HG02610 (cell line): ENCODE data around the gene ASB14.

Source experiments
- ATAC-seq: cut with Tn5 transposase; IDR thresholded peaks from one replicate; pipeline ENCODE4 v1.9.1; 2021; ENCODE audit warnings: mild to moderate bottlenecking, moderate library complexity; ENCODE audit not compliant: unreplicated experiment

The ASB14 gene

DNA sequence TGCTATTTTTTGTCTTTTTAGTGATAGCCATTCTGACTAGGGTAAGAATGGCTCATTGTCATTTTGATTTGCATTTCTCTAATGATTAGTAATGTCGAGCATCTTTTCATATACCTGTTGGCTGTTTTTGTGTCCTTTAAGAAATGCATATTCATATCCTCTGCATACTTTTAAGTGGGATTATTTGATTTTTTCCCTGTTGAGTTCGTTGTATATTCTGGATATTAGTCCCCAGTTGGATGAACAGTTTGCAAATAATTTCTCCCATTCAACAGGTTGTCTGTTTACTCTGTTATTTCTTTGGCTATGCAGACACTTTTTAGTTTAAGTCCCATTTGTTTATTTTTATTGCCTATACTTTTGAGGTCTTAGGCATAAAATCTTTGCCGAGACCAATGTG is 30.6 kb downstream of the ASB14 start:
- ATAC-seq: no peak

DNA sequence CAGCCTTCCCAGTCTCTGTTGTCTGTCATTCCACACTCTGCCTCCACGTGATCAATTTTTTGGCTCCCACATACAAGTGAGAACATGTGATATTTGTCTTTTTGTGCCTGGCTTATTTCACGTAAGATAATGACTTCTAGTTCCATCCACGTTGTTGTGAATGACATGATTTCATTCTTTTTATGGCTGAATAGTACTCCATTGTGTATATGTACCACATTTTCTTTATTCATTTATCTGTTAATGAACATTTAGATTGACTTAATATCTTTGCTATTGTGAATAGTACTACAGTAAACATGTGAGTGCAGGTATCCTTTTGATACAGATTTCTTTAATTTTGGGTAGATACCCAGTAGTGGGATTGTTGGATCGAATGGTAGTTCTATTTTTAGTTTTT is 31.4 kb downstream of the ASB14 start:
- ATAC-seq: no peak

DNA sequence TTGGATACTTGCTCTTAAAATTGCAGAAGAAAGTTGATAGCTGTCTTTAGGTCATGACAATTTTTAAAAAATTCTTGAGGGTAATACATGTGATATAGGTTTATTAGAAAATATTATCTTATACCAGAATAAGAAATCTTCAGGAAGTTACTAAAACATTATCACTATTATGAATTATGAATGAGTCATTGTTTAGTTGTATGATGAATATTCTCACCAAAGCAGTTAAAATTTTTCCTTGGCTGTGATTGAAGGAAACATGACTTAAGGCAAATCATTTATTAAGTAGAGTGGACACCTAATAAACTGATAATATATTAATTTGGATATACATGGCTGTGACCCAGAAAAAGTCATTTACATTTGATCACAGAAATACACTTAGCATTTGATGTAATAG is 34.8 kb downstream of the ASB14 start:
- ATAC-seq: no peak

DNA sequence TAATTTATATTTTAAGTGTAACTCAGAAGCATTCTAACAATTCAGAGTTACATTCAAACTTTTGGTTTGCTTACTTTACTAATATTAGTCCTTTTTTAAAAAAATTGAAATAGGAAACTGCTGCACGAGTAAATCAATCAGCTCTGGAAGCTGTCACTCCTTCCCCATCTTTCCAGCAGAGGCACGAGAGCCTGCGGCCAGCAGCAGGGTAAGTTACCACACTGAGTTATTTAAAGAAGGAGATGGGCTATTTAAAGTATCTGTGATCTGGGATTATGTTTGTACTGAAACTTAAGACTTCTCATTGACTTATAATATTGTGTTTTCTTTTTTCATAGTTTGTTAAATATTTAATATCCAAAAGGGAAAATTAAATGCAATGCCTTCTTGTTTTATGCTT is 35.6 kb downstream of the ASB14 start:
- no peak for ATAC-seq

DNA sequence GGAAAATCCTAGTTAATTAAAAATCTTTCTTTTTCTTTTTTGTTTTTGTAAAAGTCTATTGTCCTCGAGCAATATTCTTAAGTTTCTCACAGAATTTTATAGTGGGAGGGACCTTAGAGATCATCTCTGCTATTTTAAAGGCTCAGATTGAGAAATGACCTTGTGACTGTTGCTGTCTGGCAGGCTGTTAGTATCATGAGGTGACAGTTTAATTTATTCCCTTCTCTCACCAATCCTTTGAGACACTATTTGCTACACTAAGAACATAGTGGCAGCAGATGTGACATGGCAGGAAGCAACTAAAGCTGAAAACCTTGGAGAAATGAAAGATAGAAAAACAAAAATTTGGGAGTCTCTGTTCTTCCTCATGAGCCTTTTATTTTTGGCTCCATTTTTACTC is 40.1 kb downstream of the ASB14 start:
- ATAC-seq: no peak

DNA sequence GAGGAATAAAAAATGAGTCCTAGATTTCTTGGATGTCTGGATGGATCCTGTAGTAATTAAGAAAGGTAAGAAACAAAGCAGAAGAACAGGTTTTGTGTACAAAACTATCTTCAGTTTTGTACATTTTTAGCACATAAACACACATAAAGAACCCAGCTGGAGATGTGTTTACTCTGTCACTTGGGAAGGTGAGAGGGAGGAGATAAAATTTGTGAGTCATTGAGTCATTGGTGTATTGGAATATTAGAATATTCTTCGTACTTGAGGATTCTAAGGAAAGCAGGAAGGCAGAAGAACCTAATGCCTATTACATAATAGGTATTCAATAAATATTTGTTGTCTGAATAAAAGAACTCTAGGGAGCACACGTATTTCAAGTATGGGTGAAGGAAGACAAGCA is 47.5 kb downstream of the ASB14 start:
- no peak for ATAC-seq

DNA sequence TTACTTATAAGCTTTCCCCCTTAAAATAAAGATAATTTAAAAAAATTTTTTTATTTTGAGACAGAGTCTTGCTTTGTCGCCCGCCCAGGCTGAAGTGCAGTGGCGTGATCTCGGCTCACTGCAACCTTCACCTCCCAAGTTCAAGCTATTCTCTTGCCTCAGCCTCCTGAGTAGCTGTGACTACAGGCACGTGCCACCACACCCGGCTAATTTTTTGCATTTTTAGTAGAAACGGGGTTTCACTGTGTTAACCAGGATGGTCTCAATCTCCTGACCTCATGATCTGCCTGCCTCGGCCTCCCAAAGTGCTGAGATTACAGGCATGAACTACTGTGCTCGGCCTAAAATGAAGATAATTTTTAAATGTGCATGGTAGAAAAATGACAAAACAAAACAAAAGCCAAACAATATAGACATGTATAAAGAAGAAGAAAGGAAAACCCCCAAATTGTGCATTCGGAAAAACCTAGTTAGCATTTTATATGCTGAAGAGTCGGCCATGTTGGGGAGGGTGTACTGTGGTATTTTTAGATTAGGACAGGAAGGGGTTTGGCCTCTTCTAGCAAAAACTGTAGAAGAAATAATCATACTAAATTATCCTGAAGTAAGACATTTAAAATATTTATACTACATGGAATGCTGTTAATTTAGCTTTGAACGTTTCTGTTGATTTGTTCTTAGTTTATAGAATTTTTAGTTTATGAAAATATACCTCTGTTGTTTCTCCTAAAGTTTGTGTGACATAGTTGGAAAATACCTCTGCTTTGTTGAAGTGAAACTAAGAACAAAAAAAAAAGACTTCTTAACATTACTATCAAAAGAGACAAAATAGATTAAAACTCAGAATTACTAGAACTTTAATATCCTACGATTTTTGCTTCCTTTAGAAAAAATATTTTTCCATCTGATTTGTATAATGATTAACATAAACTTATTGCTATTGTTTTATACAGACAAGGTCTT is 57.6 kb downstream of the ASB14 start:
- peak; percentile 70 for ATAC-seq

DNA sequence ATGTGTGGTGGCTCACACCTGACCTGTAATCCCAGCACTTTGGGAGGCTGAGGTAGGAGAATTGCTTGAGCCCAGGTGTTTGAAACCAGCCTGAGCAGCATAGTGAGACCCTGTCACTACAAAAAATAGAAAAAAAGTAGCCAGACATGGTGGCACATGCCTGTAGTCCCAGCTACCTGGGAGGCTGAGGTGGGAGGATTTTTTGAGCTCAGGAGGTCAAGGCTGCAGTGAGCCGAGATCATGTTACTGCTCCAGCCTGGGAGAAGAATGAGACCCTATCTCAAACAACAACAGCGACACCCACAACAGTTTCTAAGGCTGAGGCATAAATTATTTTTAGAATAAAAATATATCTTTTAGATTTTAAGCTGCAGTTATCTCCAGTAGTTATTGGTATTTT is 58.7 kb downstream of the ASB14 start:
- ATAC-seq: no peak

DNA sequence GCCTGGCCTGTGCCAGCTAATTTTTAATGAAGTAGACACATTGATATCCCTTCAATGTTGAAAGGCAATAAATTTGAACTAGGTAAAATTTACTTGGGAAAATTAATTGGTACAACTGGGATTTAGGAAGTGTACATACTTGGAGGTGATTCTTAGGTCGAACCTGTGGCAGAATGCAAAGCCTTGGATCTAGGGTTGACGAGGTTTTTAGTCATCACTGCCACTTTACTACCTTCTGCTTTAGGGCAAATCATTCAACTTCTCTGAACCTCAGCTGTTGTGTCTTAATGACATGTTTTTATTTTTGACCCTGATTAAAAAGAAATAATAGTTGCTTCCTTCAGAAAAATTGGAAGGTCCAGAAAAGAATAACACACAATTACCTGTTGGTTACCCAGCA is 62.5 kb downstream of the ASB14 start:
- no peak for ATAC-seq

DNA sequence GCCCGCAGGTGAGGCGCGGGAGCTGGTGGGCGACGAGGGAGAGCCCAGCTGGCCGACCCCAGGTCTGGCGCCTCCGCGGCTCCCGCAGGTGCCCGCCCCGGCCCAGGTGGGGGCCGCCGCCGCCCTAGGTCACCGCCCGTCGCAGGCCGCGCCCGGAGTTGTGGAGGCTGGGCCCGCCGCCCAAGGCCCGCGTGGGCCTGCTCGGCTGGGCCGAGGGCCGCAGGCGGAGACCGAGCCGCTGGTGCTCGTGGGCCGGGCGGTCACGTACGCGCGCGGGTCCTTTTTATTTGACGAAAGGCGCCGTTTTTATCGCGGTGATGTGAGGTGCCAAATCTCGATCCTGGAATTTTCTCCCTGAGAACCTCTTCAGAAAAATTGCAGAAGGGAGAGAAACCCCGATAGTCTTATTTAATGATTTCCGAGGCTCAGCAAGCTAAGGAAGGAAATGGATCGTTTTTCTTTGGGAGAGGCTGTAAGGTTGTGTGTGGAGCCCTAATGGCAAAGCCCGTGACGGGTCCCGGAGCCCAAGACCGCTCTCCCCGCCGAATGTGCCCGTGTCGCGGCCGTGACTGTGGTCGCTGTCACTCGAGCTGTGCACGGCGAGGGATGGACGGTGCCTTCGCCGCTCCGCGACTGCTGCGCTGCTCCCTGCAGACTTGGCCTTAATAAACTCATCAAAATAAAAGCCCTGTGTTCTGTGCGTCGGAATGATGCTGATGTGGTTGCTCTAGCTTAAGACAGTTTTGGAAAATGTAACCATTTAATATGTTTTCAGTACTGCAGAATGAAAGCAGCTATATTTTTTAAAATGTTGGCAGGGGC is 64.3 kb downstream of the ASB14 start:
- peak; percentile 29 for ATAC-seq

DNA sequence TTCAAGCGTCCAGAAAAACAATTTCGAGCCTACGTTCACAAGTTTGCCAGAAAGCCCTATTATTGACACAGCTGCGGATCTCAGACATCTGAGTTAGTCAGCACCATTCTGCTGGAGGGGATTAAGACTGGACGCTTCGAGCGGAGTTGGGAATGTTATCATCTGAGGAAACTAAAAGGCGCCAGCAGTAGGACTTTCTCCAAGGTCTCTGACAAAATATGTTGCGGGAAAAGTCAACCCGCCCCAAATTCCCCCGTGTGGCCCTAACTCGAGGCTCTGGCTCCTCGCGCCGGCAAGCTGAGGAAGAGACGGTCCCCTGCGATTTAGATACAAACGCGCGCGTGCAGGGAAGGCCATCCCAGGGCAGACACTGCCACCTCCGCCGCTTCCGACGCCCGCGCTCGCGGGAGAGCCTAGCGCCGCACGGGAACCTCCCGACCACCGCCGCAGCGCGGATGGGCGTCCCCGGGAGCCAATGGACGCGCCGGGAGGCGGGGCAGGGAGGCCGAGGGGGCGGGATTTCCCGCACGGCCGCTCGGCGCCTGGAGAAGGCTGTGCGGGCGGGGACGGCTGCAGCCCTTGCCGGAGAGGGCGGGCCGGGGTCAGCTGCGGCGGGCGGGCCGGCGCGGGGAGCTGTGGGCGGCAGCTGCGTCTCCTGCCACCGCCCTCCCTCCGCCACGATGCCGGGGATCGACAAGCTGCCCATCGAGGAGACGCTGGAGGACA is 65.1 kb downstream of the ASB14 start, which contains the start of gene APPL1:
TSS of gene APPL1 (plus strand) at position 526 of the 726 bp plus-strand sequence. CDS start at position 681, 155 bp downstream.
- ATAC-seq: peak; percentile 88

DNA sequence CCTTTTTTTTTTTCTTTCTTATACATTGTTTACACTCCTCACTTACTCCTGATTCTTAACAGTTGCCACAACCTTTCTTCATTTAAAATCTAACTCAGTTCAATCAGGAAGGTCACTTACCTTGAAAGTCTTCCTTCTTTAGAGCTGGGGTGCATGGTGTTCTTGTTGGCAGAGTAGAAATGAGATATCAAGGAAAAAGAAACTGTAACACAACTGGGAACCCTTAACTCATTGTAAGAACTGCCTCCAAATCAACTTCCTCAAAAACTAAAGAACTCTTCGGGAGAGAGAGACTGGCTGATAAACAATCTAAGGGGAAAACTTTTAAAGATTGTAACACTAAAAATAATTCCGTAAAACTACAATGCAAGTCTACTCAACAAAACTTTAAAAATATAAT is 66.3 kb downstream of the ASB14 start:
- no peak for ATAC-seq

DNA sequence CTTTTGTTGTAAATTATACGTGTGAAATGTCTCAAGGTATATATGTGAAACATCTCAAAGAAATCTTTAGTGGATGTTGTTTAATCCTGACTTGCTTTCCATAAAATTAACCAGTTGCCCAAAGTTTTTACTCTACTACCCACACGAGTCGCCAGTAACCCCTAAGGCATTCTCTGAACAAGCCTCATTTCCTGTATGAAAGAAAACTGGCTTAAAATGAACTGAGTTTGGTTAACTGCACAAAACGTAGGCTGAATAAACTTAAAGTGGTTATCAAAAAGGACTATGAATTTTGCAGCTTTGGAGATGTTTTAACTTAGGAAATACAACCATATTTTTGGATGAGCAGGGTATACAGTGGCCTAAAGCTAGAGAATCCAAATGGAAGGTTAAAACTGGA is 67.6 kb downstream of the ASB14 start:
- no peak for ATAC-seq

DNA sequence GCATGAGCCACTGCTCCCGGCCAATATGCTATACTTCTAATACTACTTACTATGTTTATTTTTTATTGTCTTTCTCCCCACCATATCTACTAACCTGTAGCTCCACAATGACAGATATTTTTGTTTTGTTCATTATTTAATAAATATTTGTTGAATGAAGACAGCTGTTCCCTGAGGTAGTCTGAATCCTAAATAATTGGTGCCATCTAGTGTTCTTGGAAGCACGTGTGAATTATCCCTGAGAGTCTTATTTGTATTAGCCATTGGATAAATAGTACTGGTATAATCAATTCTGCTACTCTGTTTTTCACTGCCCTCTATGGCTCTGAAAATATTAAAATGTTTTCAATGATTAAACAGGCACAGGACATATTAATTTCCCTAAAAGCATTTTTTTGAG is 70.6 kb downstream of the ASB14 start:
- no peak for ATAC-seq
